Measurements from ENCODE around the gene GNMT. TPM values are rescaled to one million over a fixed set of nuclear protein-coding genes. Genes with fewer than 3 reads are reported as not detected.

Gene GNMT
- total and polyA plus RNA-seq, 9 of the 15 experiments (the other 6 are each of a cell fraction or from before 2014, with no cell fraction given) = 0.11 to 0.29 (median 0.15) TPM; not detected in 6

- peak; percentile 12; the same call in 1 of the 2 replicates for TF ChIP-seq ZNF384 (IDR thresholded peaks at IDR 0.05; ENCODE audit: low read depth, low read length)
- peak; percentile 33; the same call in 1 of the 2 replicates for TF ChIP-seq POLR2AphosphoS5 (IDR thresholded peaks at IDR 0.05; ENCODE audit: control insufficient read depth, insufficient read depth, low read depth, low read length)
- no peak for TF ChIP-seq PRMT5 (CRISPR knock-in tag; IDR thresholded peaks at IDR 0.05)
- TF ChIP-seq TBP (optimal IDR thresholded peaks at IDR 0.05; ENCODE audit: low read depth, low read length) = no peak
- TF ChIP-seq POLR2AphosphoS2 (IDR thresholded peaks at IDR 0.05; ENCODE audit: low read length) = no peak
- peak in 1 of 2 experiments; percentile 7 for TF ChIP-seq E2F6 (IDR thresholded peaks at IDR 0.05; ENCODE audit: borderline replicate concordance in 1 of 2, extremely low read depth in 1 of 2, insufficient read depth in 1 of 2, insufficient read length in 1 of 2, low read depth in 1 of 2, low read length in 1 of 2, poor library complexity in 1 of 2, severe bottlenecking in 1 of 2)
- 0 out of 2 replicates have a peak, but pooled peaks have one; percentile 7 for TF ChIP-seq ZNF76 (CRISPR knock-in tag; IDR thresholded peaks at IDR 0.05; ENCODE audit: borderline replicate concordance)
- TF ChIP-seq TAF1 (IDR thresholded peaks at IDR 0.05; ENCODE audit: control insufficient read depth, extremely low read depth, insufficient read depth, low read length, severe bottlenecking) = peak; percentile 38
- no peak for TF ChIP-seq KDM1A (IDR thresholded peaks at IDR 0.05)
- TF ChIP-seq CHCHD3 (CRISPR knock-in tag; IDR thresholded peaks at IDR 0.05) = no peak
- no peak for TF ChIP-seq ADNP (tag; IDR thresholded peaks at IDR 0.05)
- TF ChIP-seq SIN3A (IDR thresholded peaks at IDR 0.05; ENCODE audit: borderline replicate concordance in 2 of 2, control insufficient read depth in 1 of 2, low read depth in 2 of 2, low read length in 2 of 2) = peak in 1 of 2 experiments; percentile 60; a peak in 1 of 4 replicates
- TF ChIP-seq RBBP5 (IDR thresholded peaks at IDR 0.05; ENCODE audit: borderline replicate concordance, insufficient read depth, low read length, poor library complexity, severe bottlenecking) = no peak
- peak; percentile 13 for TF ChIP-seq SMAD1 (IDR thresholded peaks at IDR 0.05; ENCODE audit: low read depth, low read length, partially characterized antibody)
- TF ChIP-seq CBFB (CRISPR knock-in tag; IDR thresholded peaks at IDR 0.05) = peak; percentile 95
- peak; percentile 21; the same call in 1 of the 2 replicates for TF ChIP-seq GTF2E2 (tag; IDR thresholded peaks at IDR 0.05)
- TF ChIP-seq UBTF (IDR thresholded peaks at IDR 0.05; ENCODE audit: borderline replicate concordance in 1 of 2, low read depth in 2 of 2, low read length in 2 of 2) = peak; percentile 27 to 92; a peak in 3 of 4 replicates
- no peak for TF ChIP-seq TRIM28 (IDR thresholded peaks at IDR 0.05)
- TF ChIP-seq ZBTB43 (CRISPR knock-in tag; IDR thresholded peaks at IDR 0.05) = peak; percentile 69; the same call in 1 of the 2 replicates
Observed at GRCh38 chr6:42978487-42978838, 17.9 kb downstream of the GNMT start (continued).

Measured in K562 (cell line).